Endodermal cell (in vitro differentiated cells): Measurements from ENCODE around the gene MIER1. TPM values are rescaled to one million over a fixed set of nuclear protein-coding genes. Genes with fewer than 3 reads are reported as not detected.

Experiments
- DNase-seq: peaks from one replicate; pipeline ENCODE4 v3.0.0-alpha.2; 2017
- H3K27ac ChIP-seq: 2 replicates; pipeline ENCODE4 v1.5.1; 2013; ENCODE audit warnings: mild to moderate bottlenecking, low read depth, low read length, moderate library complexity
- H3K27me3 ChIP-seq: 2 replicates; pipeline ENCODE4 v1.6.1; 2013; ENCODE audit warnings: mild to moderate bottlenecking, low read length, moderate library complexity; ENCODE audit not compliant: insufficient read depth, control insufficient read depth, poor library complexity, severe bottlenecking
- H3K36me3 ChIP-seq: 2 replicates; pipeline ENCODE4 v1.7.0; 2013; ENCODE audit warnings: mild to moderate bottlenecking, low read length, moderate library complexity; ENCODE audit not compliant: control insufficient read depth, insufficient read depth
- H3K4me1 ChIP-seq: one replicate; pipeline ENCODE4 v1.7.0; 2013; ENCODE audit warnings: low read length; ENCODE audit not compliant: control insufficient read depth, insufficient read depth
- H3K4me3 ChIP-seq: 2 replicates; pipeline ENCODE4 v1.5.1; 2013; ENCODE audit warnings: mild to moderate bottlenecking, low read length, moderate library complexity
- H3K9ac ChIP-seq: 2 replicates; pipeline ENCODE4 v1.6.1; 2013; ENCODE audit warnings: mild to moderate bottlenecking, low read length, moderate library complexity; ENCODE audit not compliant: poor library complexity, severe bottlenecking; ENCODE audit errors: extremely low read depth
- H3K9me3 ChIP-seq: 2 replicates; pipeline ENCODE4 v1.6.1; 2013; ENCODE audit warnings: mild to moderate bottlenecking, low read length, moderate library complexity; ENCODE audit not compliant: control insufficient read depth
- H3K27ac Mint-ChIP-seq: 2 replicates; pipeline ENCODE4 v1.8.0; 2020; ENCODE audit warnings: mixed read lengths
- H3K27me3 Mint-ChIP-seq: 2 replicates; pipeline ENCODE4 v1.8.0; 2021; ENCODE audit warnings: mild to moderate bottlenecking, mixed read lengths; ENCODE audit not compliant: insufficient read depth
- H3K36me3 Mint-ChIP-seq: 2 replicates; pipeline ENCODE4 v1.8.0; 2020; ENCODE audit warnings: low read depth, mixed read lengths
- H3K4me1 Mint-ChIP-seq: 2 replicates; pipeline ENCODE4 v1.8.0; 2020; ENCODE audit warnings: mixed read lengths
- H3K4me3 Mint-ChIP-seq: 2 replicates; pipeline ENCODE4 v1.8.0; 2020; ENCODE audit warnings: mild to moderate bottlenecking, moderate library complexity, mixed read lengths
- H3K9me3 Mint-ChIP-seq: 2 replicates; pipeline ENCODE4 v1.8.0; 2020; ENCODE audit warnings: mild to moderate bottlenecking, mixed read lengths
- WGBS, 2 experiments: methylation state at CpG; one replicate each; pipeline versions ENCODE4 v1.1.5 to v1.1.7; 2013; ENCODE audit warnings: missing lambda C conversion rate in 2 of 2, mixed read lengths in 1 of 2; ENCODE audit not compliant: insufficient coverage in 1 of 2, insufficient read length in 1 of 2; 5-methylcytosine and 5-hydroxymethylcytosine counted together
- total RNA-seq, 2 donors: library from RNA; stranded (reverse); fragmentation: NEBNext Ultra II Directional in 1 of 2; extraction: Animal tissue kit (Norgen Biotek cat#: 25700) in 1 of 2; gene quantifications; 2 replicates in 1 of 2; 3 replicates in 1 of 2; pipeline ENCODE4 v1.2.1, GENCODE V29; 2021
- TF ChIP-seq, protein P1 (sequence below): fragments of 200-600 bp; sonication (generic); conservative IDR thresholded peaks from 2 replicates; pipeline ENCODE4 v1.5.0; 2021; ENCODE audit warnings: antibody characterized with exemption, mild to moderate bottlenecking

MIER1 gene
- total RNA-seq, 2 donors from 2014 or later = 29.1 to 35.4 TPM

DNA sequence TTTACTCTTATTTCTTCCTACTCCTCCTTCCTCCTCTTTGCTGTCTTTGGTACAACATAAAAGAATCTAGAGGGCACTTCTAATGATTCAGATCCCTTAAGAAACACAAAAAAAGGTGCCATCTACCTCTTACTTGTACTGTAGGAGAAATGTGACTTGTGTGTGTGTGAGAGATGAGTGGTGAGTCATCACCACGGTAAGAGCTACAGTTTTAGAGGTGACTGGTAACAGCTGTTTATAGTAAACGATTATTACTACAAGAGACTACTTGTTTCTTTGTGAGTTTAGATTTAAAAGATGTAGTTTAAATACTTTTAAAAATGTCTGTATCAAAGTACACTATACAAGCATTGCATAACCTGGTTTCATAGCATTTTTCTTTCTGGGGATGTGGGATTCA lies 88.8 kb downstream of the MIER1 start:
- TF ChIP-seq, protein P1, sequence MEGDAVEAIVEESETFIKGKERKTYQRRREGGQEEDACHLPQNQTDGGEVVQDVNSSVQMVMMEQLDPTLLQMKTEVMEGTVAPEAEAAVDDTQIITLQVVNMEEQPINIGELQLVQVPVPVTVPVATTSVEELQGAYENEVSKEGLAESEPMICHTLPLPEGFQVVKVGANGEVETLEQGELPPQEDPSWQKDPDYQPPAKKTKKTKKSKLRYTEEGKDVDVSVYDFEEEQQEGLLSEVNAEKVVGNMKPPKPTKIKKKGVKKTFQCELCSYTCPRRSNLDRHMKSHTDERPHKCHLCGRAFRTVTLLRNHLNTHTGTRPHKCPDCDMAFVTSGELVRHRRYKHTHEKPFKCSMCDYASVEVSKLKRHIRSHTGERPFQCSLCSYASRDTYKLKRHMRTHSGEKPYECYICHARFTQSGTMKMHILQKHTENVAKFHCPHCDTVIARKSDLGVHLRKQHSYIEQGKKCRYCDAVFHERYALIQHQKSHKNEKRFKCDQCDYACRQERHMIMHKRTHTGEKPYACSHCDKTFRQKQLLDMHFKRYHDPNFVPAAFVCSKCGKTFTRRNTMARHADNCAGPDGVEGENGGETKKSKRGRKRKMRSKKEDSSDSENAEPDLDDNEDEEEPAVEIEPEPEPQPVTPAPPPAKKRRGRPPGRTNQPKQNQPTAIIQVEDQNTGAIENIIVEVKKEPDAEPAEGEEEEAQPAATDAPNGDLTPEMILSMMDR = no peak
- Mint-ChIP-seq H3K4me3 (no peak overlapping the region), H3K9me3 (no peaks in the 10 kb centered on the region), H3K4me1 (peaks cover 2% of the 10 kb centered on the region), H3K27me3 (no peaks in the 10 kb centered on the region), H3K36me3 (peaks cover 16% of the 10 kb centered on the region), H3K27ac (no peak overlapping the region)
- Histone ChIP-seq H3K36me3 (peaks cover 33% of the 10 kb centered on the region), H3K9me3 (no peaks in the 10 kb centered on the region), H3K27me3 (no peaks in the 10 kb centered on the region), H3K4me3 (no peak overlapping the region), H3K4me1 (no peaks in the 10 kb centered on the region), H3K9ac (no peak overlapping the region), H3K27ac (no peak overlapping the region)
- WGBS, 2 experiments = 80 to 93% methylated on average over 1 to 2 of the region's 2 CpGs
- DNase-seq = no peak

DNA sequence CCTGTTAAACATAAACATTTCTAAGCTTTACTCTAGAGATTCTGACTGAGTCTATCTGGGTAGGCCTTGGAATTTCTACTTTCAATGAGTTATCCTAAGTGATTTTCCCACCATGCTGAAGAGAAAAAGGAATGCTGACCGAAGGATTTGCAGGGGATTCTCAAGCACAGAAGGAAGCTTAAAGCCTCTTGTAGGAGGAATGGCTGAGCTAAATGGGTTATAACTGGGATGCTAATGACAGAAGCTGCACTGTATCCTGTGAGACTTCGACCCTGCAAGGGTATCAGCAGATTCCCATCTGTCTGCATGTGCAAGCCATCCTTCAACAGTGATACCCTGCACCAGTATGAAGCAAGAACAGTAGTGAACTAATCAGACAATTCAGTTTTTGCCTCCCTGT lies 93.8 kb downstream of the MIER1 start:
- Mint-ChIP-seq H3K4me3 (no peak overlapping the region), H3K9me3 (no peaks in the 10 kb centered on the region), H3K4me1 (peaks cover 33% of the 10 kb centered on the region), H3K27me3 (no peaks in the 10 kb centered on the region), H3K27ac (no peak overlapping the region), H3K36me3 (peaks cover 11% of the 10 kb centered on the region)
- WGBS, 2 experiments = 85 to 100% methylated on average over 1 to 2 of the region's 2 CpGs
- no peak for DNase-seq
- no peak overlapping the region for H3K9ac ChIP-seq
- H3K9me3 ChIP-seq = no peaks in the 10 kb centered on the region
- peaks cover 25% of the 10 kb centered on the region for H3K36me3 ChIP-seq
- no peak overlapping the region for H3K27ac ChIP-seq
- no peaks in the 10 kb centered on the region for H3K4me1 ChIP-seq
- H3K27me3 ChIP-seq = no peaks in the 10 kb centered on the region
- no peak overlapping the region for H3K4me3 ChIP-seq
- TF ChIP-seq, protein P1 = no peak

DNA sequence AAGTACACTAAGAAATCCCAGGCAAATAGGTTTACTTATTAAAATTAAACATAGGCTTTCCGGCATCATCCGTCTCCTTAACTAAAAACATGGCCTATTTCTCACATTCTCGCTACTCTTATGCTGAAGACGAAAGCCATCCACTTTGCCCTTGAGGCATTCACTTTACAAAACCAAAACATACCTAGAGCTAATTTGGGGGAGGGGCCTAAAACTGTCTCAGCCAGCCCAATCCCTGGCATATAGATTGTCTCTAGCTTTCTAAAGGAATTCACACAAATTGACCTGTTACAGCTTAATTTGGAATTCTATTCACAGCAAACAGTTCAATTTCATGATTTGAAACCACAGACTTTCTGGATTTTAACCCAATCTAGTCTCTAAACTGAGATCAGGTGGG lies 94.3 kb downstream of the MIER1 start:
- Mint-ChIP-seq H3K27me3 (no peaks in the 10 kb centered on the region), H3K9me3 (no peaks in the 10 kb centered on the region), H3K27ac (no peak overlapping the region), H3K36me3 (peaks cover 11% of the 10 kb centered on the region), H3K4me3 (no peak overlapping the region), H3K4me1 (peaks cover 33% of the 10 kb centered on the region)
- no peaks in the 10 kb centered on the region for H3K9me3 ChIP-seq
- H3K27me3 ChIP-seq = no peaks in the 10 kb centered on the region
- H3K36me3 ChIP-seq = peaks cover 24% of the 10 kb centered on the region
- no peak overlapping the region for H3K9ac ChIP-seq
- no peaks in the 10 kb centered on the region for H3K4me1 ChIP-seq
- no peak overlapping the region for H3K4me3 ChIP-seq
- no peak for DNase-seq
- TF ChIP-seq, protein P1 = no peak
- WGBS, 2 experiments = 93 to 98% methylated on average over 4 of the region's 4 CpGs
- no peak overlapping the region for H3K27ac ChIP-seq
